HCT116 (cell line): ENCODE results near the gene HDDC3. TPM values are rescaled to one million over a fixed set of nuclear protein-coding genes. Genes with fewer than 3 reads are reported as not detected.

Experiments used
- ATAC-seq: fragments of 200-7000 bp; cut with Tn5 transposase; 2 replicates; pipeline ENCODE4 v1.9.1; 2020; ENCODE audit warnings: mild to moderate bottlenecking, moderate library complexity
- BruUV-seq: library from RNA; stranded (reverse); fragments of 400-500 nt; replicated peaks from 2 replicates; lab custom pipeline; 2021; lab: Mats Ljungman, UMichigan
- CTCF ChIA-PET: fragments of 300-600 bp; sonication (Branson Sonifier 250); formaldehyde crosslinking; loops from one replicate; lab custom pipeline; 2021; ENCODE audit warnings: antibody characterized with exemption; lab: Charles Lee
- POLR2A ChIA-PET: fragments of 300-600, 350-600 bp; sonication (Branson Sonifier 250); formaldehyde crosslinking; loops from one replicate; lab custom pipeline; 2021; ENCODE audit warnings: antibody characterized with exemption; lab: Charles Lee
- RAD21 ChIA-PET, 2 experiments: fragments of 300-600 bp; sonication (Branson Sonifier 250); formaldehyde crosslinking; loops; one replicate each; lab custom pipeline; 2023; ENCODE audit warnings: low total read pairs in 2 of 2; ENCODE audit not compliant: uncharacterized antibody in 2 of 2, unreplicated experiment in 2 of 2, low non-redundant PET in 1 of 2; lab: Charles Lee
- DNase-seq: peaks from one replicate; pipeline ENCODE4 v3.0.0-alpha.2; 2010; ENCODE audit warnings: low read depth, low spot score
- H2AFZ ChIP-seq: fragments of 200-600 bp; shearing (Covaris generic), sonication (generic); 2 replicates; pipeline ENCODE4 v1.6.1; 2017; ENCODE audit warnings: low read depth, mixed run types, mixed read lengths, antibody characterized with exemption, low read length; ENCODE audit not compliant: poor library complexity, severe bottlenecking
- H3K27ac ChIP-seq: 2 replicates; pipeline ENCODE4 v1.5.1; 2012; ENCODE audit warnings: low read depth, low read length
- H3K27me3 ChIP-seq: fragments of 200-600 bp; sonication (generic); 2 replicates; pipeline ENCODE4 v1.6.1; 2016; ENCODE audit warnings: mixed run types, low read length, mixed read lengths; ENCODE audit not compliant: insufficient read depth
- H3K36me3 ChIP-seq, 2 experiments: fragments of 200-500 bp in 1 of 2; fragments of 200-600 bp in 1 of 2; sonication (Bioruptor generic) in 1 of 2; sonication (generic) in 1 of 2; 2 replicates each; pipeline versions ENCODE4 v1.5.1 to v1.6.1; 2014 to 2016; ENCODE audit warnings: low read length in 2 of 2, inconsistent platforms in 1 of 2, mixed read lengths in 1 of 2, mixed run types in 1 of 2; ENCODE audit not compliant: insufficient read depth in 2 of 2, control insufficient read depth in 1 of 2
- H3K4me1 ChIP-seq, 2 experiments: fragments of 200-600 bp in 1 of 2; sonication (generic) in 1 of 2; 2 replicates each; pipeline versions ENCODE4 v1.5.1 to v1.6.1; 2012 to 2017; ENCODE audit warnings: low read length in 2 of 2, inconsistent platforms in 1 of 2, mild to moderate bottlenecking in 1 of 2, mixed read lengths in 1 of 2, mixed run types in 1 of 2, moderate library complexity in 1 of 2; ENCODE audit not compliant: insufficient read depth in 2 of 2, control insufficient read depth in 1 of 2
- H3K4me2 ChIP-seq: fragments of 200-600 bp; sonication (generic); 2 replicates; pipeline ENCODE4 v1.6.1; 2017; ENCODE audit warnings: mixed run types, low read length, mixed read lengths
- H3K4me3 ChIP-seq, 2 experiments: fragments of 200-600 bp in 1 of 2; sonication (generic) in 1 of 2; replicated peaks in 1 of 2; 2 replicates each; pipeline ENCODE4 v1.5.1; 2011 to 2016; ENCODE audit warnings: low read length in 2 of 2, control low read depth in 1 of 2, low read depth in 1 of 2, mild to moderate bottlenecking in 1 of 2, mixed read lengths in 1 of 2, mixed run types in 1 of 2
- H3K79me2 ChIP-seq: fragments of 200-600 bp; sonication (generic); 2 replicates; pipeline ENCODE4 v1.6.1; 2017; ENCODE audit warnings: mild to moderate bottlenecking, mixed run types, low read length, moderate library complexity, mixed read lengths; ENCODE audit not compliant: insufficient read depth
- H3K9ac ChIP-seq: fragments of 200-600 bp; sonication (generic); 2 replicates; pipeline ENCODE4 v1.6.1; 2016; ENCODE audit warnings: low read length, mixed read lengths
- H3K9me2 ChIP-seq: fragments of 200-600 bp; sonication (generic), shearing (Covaris generic); 2 replicates; pipeline ENCODE4 v1.6.1; 2017; ENCODE audit warnings: mixed run types, mild to moderate bottlenecking, moderate library complexity; ENCODE audit not compliant: insufficient read depth
- H3K9me3 ChIP-seq, 2 experiments: fragments of 200-500 bp in 1 of 2; fragments of 200-600 bp in 1 of 2; sonication (Bioruptor generic) in 1 of 2; sonication (generic) in 1 of 2; 2 replicates each; pipeline ENCODE4 v1.6.1; 2014 to 2017; ENCODE audit warnings: low read length in 2 of 2, mixed read lengths in 2 of 2, inconsistent platforms in 1 of 2, low read depth in 1 of 2, mild to moderate bottlenecking in 1 of 2, mixed run types in 1 of 2, moderate library complexity in 1 of 2; ENCODE audit not compliant: control insufficient read depth in 1 of 2, insufficient read depth in 1 of 2
- H4K20me1 ChIP-seq: fragments of 200-600 bp; sonication (generic), shearing (Covaris generic); 2 replicates; pipeline ENCODE4 v1.6.1; 2017; ENCODE audit warnings: mixed run types, mild to moderate bottlenecking, moderate library complexity; ENCODE audit not compliant: insufficient read depth
- CBX3 ChIP-seq: IDR thresholded peaks from 2 replicates; pipeline ENCODE4 v1.6.1; 2012; ENCODE audit warnings: low read depth
- CTCF ChIP-seq, 3 experiments: fragments of 200-600 bp in 1 of 3; sonication (generic) in 1 of 3; IDR thresholded peaks in 2 of 3; conservative IDR thresholded peaks in 1 of 3; 2 replicates each; pipeline ENCODE4 v1.5.1; 2012 to 2017; ENCODE audit warnings: low read depth in 2 of 3, low read length in 2 of 3, antibody characterized with exemption in 1 of 3, borderline replicate concordance in 1 of 3, control low read depth in 1 of 3, mild to moderate bottlenecking in 1 of 3, mixed read lengths in 1 of 3, mixed run types in 1 of 3, moderate library complexity in 1 of 3; ENCODE audit not compliant: insufficient read depth in 1 of 3
- EGR1 ChIP-seq: IDR thresholded peaks from 2 replicates; pipeline ENCODE4 v1.6.1; 2012; ENCODE audit warnings: low read depth
- ELF1 ChIP-seq: IDR thresholded peaks from 2 replicates; pipeline ENCODE4 v1.6.1; 2012; ENCODE audit warnings: low read depth, borderline replicate concordance
- EZH2 ChIP-seq: fragments of 200-600 bp; sonication (generic); IDR thresholded peaks from 2 replicates; pipeline ENCODE4 v1.6.1; 2017; ENCODE audit warnings: antibody characterized with exemption, mixed run types
- EZH2phosphoT487 ChIP-seq: fragments of 200-600 bp; IDR thresholded peaks from 2 replicates; pipeline ENCODE4 v1.6.1; 2018; ENCODE audit warnings: antibody characterized with exemption, borderline replicate concordance
- FOSL1 ChIP-seq: IDR thresholded peaks from 2 replicates; pipeline ENCODE4 v1.6.1; 2012; ENCODE audit warnings: low read depth
- JUND ChIP-seq: IDR thresholded peaks from 2 replicates; pipeline ENCODE4 v1.6.1; 2012
- MAX ChIP-seq: IDR thresholded peaks from 2 replicates; pipeline ENCODE4 v1.6.1; 2012
- RAD21 ChIP-seq: IDR thresholded peaks from 2 replicates; pipeline ENCODE4 v1.6.1; 2012; ENCODE audit warnings: low read depth, mild to moderate bottlenecking
- REST ChIP-seq: IDR thresholded peaks from 2 replicates; pipeline ENCODE4 v1.6.1; 2012; ENCODE audit warnings: low read depth
- SIN3A ChIP-seq: IDR thresholded peaks from 2 replicates; pipeline ENCODE4 v1.6.1; 2012; ENCODE audit warnings: low read depth
- TCF7L2 ChIP-seq: IDR thresholded peaks from 2 replicates; pipeline ENCODE4 v1.7.0; 2011; ENCODE audit warnings: borderline replicate concordance, inconsistent platforms; ENCODE audit not compliant: insufficient read depth, insufficient read length; ENCODE audit errors: extremely low read depth
- ZFX ChIP-seq: fragments of 450-650 bp; IDR thresholded peaks from 2 replicates; pipeline ENCODE4 v1.6.1; 2017
- ZNF274 ChIP-seq: fragments of 200-500 bp; sonication (Bioruptor generic); IDR thresholded peaks from 2 replicates; pipeline ENCODE4 v1.6.1; 2014; ENCODE audit warnings: mild to moderate bottlenecking, low read depth, low read length, inconsistent platforms
- intact Hi-C: fragments of 100-400 bp; cut with micrococcal nuclease; formaldehyde crosslinking; loops from 2 replicates; pipeline ENCODE4 v1.10.0; 2022
- total RNA-seq: library from RNA; stranded (reverse); gene quantifications from one replicate; pipeline ENCODE4 v1.2.1, GENCODE V29; 2021; ENCODE audit not compliant: unreplicated experiment

The HDDC3 gene
- total RNA-seq, 1 experiment from 2014 or later, result 20.4 TPM

- Histone ChIP-seq H3K79me2 (peaks cover 25% of the 10 kb centered on the region; the same call in 1 of the 2 replicates), H3K9me2 (no peaks in the 10 kb centered on the region), H3K9ac (no peak overlapping the region), H3K36me3 (peaks cover 6% of the 10 kb centered on the region in 2 experiments; a peak in 2 of 4 replicates), H3K4me3 (no peak overlapping the region), H4K20me1 (no peaks in the 10 kb centered on the region), H3K9me3 (no peaks in the 10 kb centered on the region), H3K4me2 (no peak overlapping the region), H3K27me3 (no peaks in the 10 kb centered on the region), H3K4me1 (peaks cover 20 to 53% of the 10 kb centered on the region in 2 experiments; a peak in 3 of 4 replicates), H2AFZ (no peak overlapping the region), H3K27ac (no peak overlapping the region; the same call in 1 of the 2 replicates)
- ChIA-PET RAD21 (interaction anchor here in 1 of 2 experiments (0.7 kb wide), 1 partner anchor 216 kb away, joined by 3 read pairs; the partner anchor contains the start of gene BLM), POLR2A (no interaction called here), CTCF (interaction anchor here (0.9 to 6.9 kb wide), 11 partner anchors 22 to 706 kb away, joined by 3 to 70 read pairs (median 16); partner anchors contain the start of genes MAN2A2 and RCCD1)
- TF ChIP-seq ELF1, result no peak
- TF ChIP-seq FOSL1, result no peak
- no peak for TF ChIP-seq ZFX
- no peak for TF ChIP-seq TCF7L2
- no peak for TF ChIP-seq MAX
- no peak for TF ChIP-seq ZNF274
- TF ChIP-seq JUND, result no peak
- no peak for TF ChIP-seq CBX3
- no peak for TF ChIP-seq SIN3A
- DNase-seq (no peak), ATAC-seq (no peak)
- BruUV-seq, result no TSS peak
- intact Hi-C loops, result loop anchor here (5.0 kb wide), 1 partner anchor 99 kb away; no protein-coding TSS in a partner anchor
Measured at GRCh38 chr15:90933301-90933700, 952 bp upstream of the HDDC3 start.

- no TSS peak for BruUV-seq
- Histone ChIP-seq H3K9me3 (no peaks in the 10 kb centered on the region), H3K79me2 (peaks cover 22% of the 10 kb centered on the region; the same call in 1 of the 2 replicates), H3K9ac (peak overlapping the region; percentile 67), H2AFZ (peak overlapping the region; percentile 63), H3K27me3 (no peaks in the 10 kb centered on the region), H3K9me2 (no peaks in the 10 kb centered on the region), H3K36me3 (no peaks in the 10 kb centered on the region; a peak in 1 of 4 replicates), H3K4me3 (peak overlapping the region; percentile 92 to 93), H3K4me1 (peaks cover 20 to 53% of the 10 kb centered on the region in 2 experiments; a peak in 3 of 4 replicates), H4K20me1 (no peaks in the 10 kb centered on the region), H3K4me2 (peak overlapping the region; percentile 99), H3K27ac (peak overlapping the region; percentile 78; the same call in 1 of the 2 replicates)
- ChIA-PET CTCF (interaction anchor here (0.8 to 6.9 kb wide), 20 partner anchors 9 to 639 kb away, joined by 3 to 70 read pairs (median 7); partner anchors contain the start of genes MAN2A2, PRC1 and RCCD1), POLR2A (interaction anchor here (0.6 to 2.4 kb wide), 6 partner anchors 22 to 577 kb away, joined by 3 to 7 read pairs (median 4); partner anchors contain the start of genes MAN2A2 and RCCD1), RAD21 (interaction anchor here in 1 of 2 experiments (1.1 kb wide), 1 partner anchor 22 kb away, joined by 3 read pairs; the partner anchor contains the start of gene RCCD1)
- intact Hi-C loops, result loop anchor here (1.0 to 5.0 kb wide), 3 partner anchors 100 to 639 kb away; no protein-coding TSS in a partner anchor
- no peak for ATAC-seq
- DNase-seq, result no peak
- TF ChIP-seq EGR1, result no peak
- no peak for TF ChIP-seq TCF7L2
- TF ChIP-seq EZH2phosphoT487, result no peak
- TF ChIP-seq RAD21, result no peak
- TF ChIP-seq EZH2, result no peak
- no peak for TF ChIP-seq CTCF (IDR thresholded peaks at IDR 0.05 in 2 of 3, conservative IDR thresholded peaks at IDR 0.05 in 1 of 3; ENCODE audit: borderline replicate concordance in 1 of 3, insufficient read depth in 1 of 3, low read depth in 2 of 3, low read length in 2 of 3)
- no peak for TF ChIP-seq REST
Measured at GRCh38 chr15:90932660-90932991, 277 bp upstream of the HDDC3 start.
